Naive thymus-derived CD8-positive, alpha-beta T cell (primary cell): ENCODE data around the gene SRCIN1. TPM values are rescaled to one million over a fixed set of nuclear protein-coding genes. Genes with fewer than 3 reads are reported as not detected.
"Not testable (repeated sequence)": the region's sequence is repeated elsewhere in the genome, so short reads cannot be mapped to it uniquely, and the experiment has no call there.

ENCODE experiments used
- ATAC-seq, 2 donors: fragments of 150-1000 bp; cut with Tn5 transposase in 1 of 2; sonication (Bioruptor Pico), chemical (Tn5 transposase) in 1 of 2; 1 replicate in 1 of 2; 2 replicates in 1 of 2; pipeline ENCODE4 v1.10.0; 2021; ENCODE audit warnings: mild to moderate bottlenecking in 2 of 2, moderate library complexity in 2 of 2
- POLR2A ChIA-PET: fragments of 350-600 bp; sonication (Branson Sonifier 250); formaldehyde crosslinking; loops from one replicate; lab custom pipeline; 2021; ENCODE audit warnings: antibody characterized with exemption; lab: Charles Lee
- DNase-seq, 10 donors: peaks; one replicate each; pipeline versions ENCODE4 v3.0.0 to v3.0.0-alpha.2; 2020 to 2022
- H3K27ac Mint-ChIP-seq, 10 donors: one replicate each; pipeline ENCODE4 v1.8.0; 2020 to 2022; ENCODE audit warnings: mild to moderate bottlenecking in 10 of 10, mixed read lengths in 10 of 10, moderate library complexity in 4 of 10, inconsistent platforms in 1 of 10
- H3K27me3 Mint-ChIP-seq, 5 donors: one replicate each; pipeline ENCODE4 v1.8.0; 2021 to 2022; ENCODE audit warnings: mixed read lengths in 5 of 5
- H3K36me3 Mint-ChIP-seq, 3 donors: one replicate each; pipeline ENCODE4 v1.8.0; 2020 to 2022; ENCODE audit warnings: mixed read lengths in 3 of 3, mild to moderate bottlenecking in 2 of 3, inconsistent platforms in 1 of 3
- H3K4me1 Mint-ChIP-seq, 4 donors: one replicate each; pipeline ENCODE4 v1.8.0; 2021 to 2022; ENCODE audit warnings: mixed read lengths in 4 of 4
- H3K4me3 Mint-ChIP-seq, 10 donors: one replicate each; pipeline ENCODE4 v1.8.0; 2020 to 2022; ENCODE audit warnings: mild to moderate bottlenecking in 10 of 10, mixed read lengths in 10 of 10, moderate library complexity in 6 of 10, inconsistent platforms in 1 of 10
- H3K9me3 Mint-ChIP-seq, 9 donors: one replicate each; pipeline ENCODE4 v1.8.0; 2020 to 2022; ENCODE audit warnings: mixed read lengths in 9 of 9, mild to moderate bottlenecking in 3 of 9, inconsistent platforms in 1 of 9, moderate library complexity in 1 of 9
- polyA plus RNA-seq, 3 donors: library from polyadenylated mRNA; unstranded; fragments of 300-500 nt; fragmentation: Illumina TruSeq; gene quantifications; one replicate each; pipeline ENCODE4 v1.2.3, GENCODE V29; 2021
- total RNA-seq, 8 experiments: library from RNA in 2 of 8; stranded (reverse) in 2 of 8; gene quantifications; one replicate each; pipeline ENCODE4 v1.2.3 and lab custom pipeline; 2021 to 2026

The SRCIN1 gene
- total and polyA plus RNA-seq, 5 experiments from 2014 or later, result 0.16 to 0.60 TPM; not detected in 3

- POLR2A ChIA-PET, result no interaction called here
- Mint-ChIP-seq H3K36me3 (peaks cover 0 to 3% (median 0%) of the 10 kb centered on the region in 3 donors), H3K9me3 (no peaks in the 10 kb centered on the region), H3K27me3 (peaks cover 20 to 46% (median 33%) of the 10 kb centered on the region in 5 donors), H3K27ac (peak overlapping the region in 1 of 10 donors; percentile 29), H3K4me3 (no peak overlapping the region), H3K4me1 (peaks cover 8 to 13% (median 10%) of the 10 kb centered on the region in 4 donors)
- DNase-seq (no peak), ATAC-seq (no peak)
Measured at GRCh38 chr17:38512473-38513058, 93.2 kb downstream of the SRCIN1 start.

GRCh38 chr17:38511150-38512108, 94.3 kb downstream of the SRCIN1 start:
- POLR2A ChIA-PET, result no interaction called here
- ATAC-seq, result no peak
- H3K27me3 Mint-ChIP-seq, result peaks cover 20 to 51% (median 33%) of the 10 kb centered on the region in 5 donors
- H3K4me1 Mint-ChIP-seq, result peaks cover 8 to 13% (median 10%) of the 10 kb centered on the region in 4 donors
- H3K27ac Mint-ChIP-seq, result peak overlapping the region in 1 of 10 donors; percentile 53
- no peak for DNase-seq
- H3K4me3 Mint-ChIP-seq, result peak overlapping the region; percentile 24 to 67 (median 56)
- H3K36me3 Mint-ChIP-seq, result peaks cover 0 to 3% (median 0%) of the 10 kb centered on the region in 3 donors
- no peaks in the 10 kb centered on the region for H3K9me3 Mint-ChIP-seq

- POLR2A ChIA-PET, result no interaction called here
Measured at GRCh38 chr17:38510421-38511149, 95.2 kb downstream of the SRCIN1 start.

GRCh38 chr17:38509772-38510420, 95.9 kb downstream of the SRCIN1 start:
- H3K36me3 Mint-ChIP-seq, result peaks cover 0 to 3% (median 0%) of the 10 kb centered on the region in 3 donors
- H3K27ac Mint-ChIP-seq, result no peak overlapping the region
- DNase-seq (no peak), ATAC-seq (peak; percentile 21 to 55)
- H3K4me1 Mint-ChIP-seq, result peaks cover 8 to 13% (median 10%) of the 10 kb centered on the region in 4 donors
- peaks cover 19 to 51% (median 33%) of the 10 kb centered on the region in 5 donors for H3K27me3 Mint-ChIP-seq
- H3K4me3 Mint-ChIP-seq, result peak overlapping the region; percentile 81 to 93 (median 88)
- H3K9me3 Mint-ChIP-seq, result no peaks in the 10 kb centered on the region
- POLR2A ChIA-PET, result no interaction called here

More at GRCh38 chr17:38510421-38511149, 95.2 kb downstream of the SRCIN1 start:
- H3K27me3 Mint-ChIP-seq, result peaks cover 20 to 51% (median 33%) of the 10 kb centered on the region in 5 donors
- H3K27ac Mint-ChIP-seq, result no peak overlapping the region
- no peaks in the 10 kb centered on the region for H3K9me3 Mint-ChIP-seq
- H3K36me3 Mint-ChIP-seq, result peaks cover 0 to 3% (median 0%) of the 10 kb centered on the region in 3 donors
- H3K4me1 Mint-ChIP-seq, result peaks cover 8 to 13% (median 10%) of the 10 kb centered on the region in 4 donors
- ATAC-seq (peak; percentile 6 to 48), DNase-seq (no peak)
- peak overlapping the region in 9 of 10 donors; percentile 24 to 65 (median 55) for H3K4me3 Mint-ChIP-seq

- POLR2A ChIA-PET, result no interaction called here
Measured at GRCh38 chr17:38508954-38509771, 96.6 kb downstream of the SRCIN1 start.

GRCh38 chr17:38508570-38508950, 97.2 kb downstream of the SRCIN1 start:
- H3K4me3 Mint-ChIP-seq, result peak overlapping the region in 8 of 10 donors; percentile 11 to 82 (median 49)
- ATAC-seq (no peak), DNase-seq (no peak)
- H3K36me3 Mint-ChIP-seq, result peaks cover 0 to 3% (median 0%) of the 10 kb centered on the region in 3 donors
- peaks cover 8 to 13% (median 10%) of the 10 kb centered on the region in 4 donors for H3K4me1 Mint-ChIP-seq
- POLR2A ChIA-PET, result no interaction called here
- H3K9me3 Mint-ChIP-seq, result no peaks in the 10 kb centered on the region
- H3K27ac Mint-ChIP-seq, result no peak overlapping the region
- H3K27me3 Mint-ChIP-seq, result peaks cover 16 to 49% (median 32%) of the 10 kb centered on the region in 5 donors

More at GRCh38 chr17:38508954-38509771, 96.6 kb downstream of the SRCIN1 start:
- DNase-seq, result peak; percentile 45 to 84 (median 60)
- Mint-ChIP-seq H3K27ac (peak overlapping the region in 2 of 10 donors; percentile 59 to 65), H3K4me3 (peak overlapping the region; percentile 81 to 93 (median 88)), H3K9me3 (no peaks in the 10 kb centered on the region), H3K27me3 (peaks cover 16 to 51% (median 32%) of the 10 kb centered on the region in 5 donors), H3K36me3 (peaks cover 0 to 3% (median 0%) of the 10 kb centered on the region in 3 donors), H3K4me1 (peaks cover 8 to 13% (median 10%) of the 10 kb centered on the region in 4 donors)
- peak; percentile 91 to 93 for ATAC-seq

- POLR2A ChIA-PET, result no interaction called here
- Mint-ChIP-seq H3K27ac (no peak overlapping the region), H3K27me3 (peaks cover 15 to 49% (median 32%) of the 10 kb centered on the region in 5 donors), H3K36me3 (peaks cover 0 to 3% (median 0%) of the 10 kb centered on the region in 3 donors), H3K4me1 (peaks cover 8 to 13% (median 10%) of the 10 kb centered on the region in 4 donors), H3K9me3 (no peaks in the 10 kb centered on the region), H3K4me3 (peak overlapping the region in 7 of 10 donors; percentile 1 to 82 (median 42))
- no peak for DNase-seq
- no peak for ATAC-seq
Measured at GRCh38 chr17:38507921-38508569, 97.7 kb downstream of the SRCIN1 start.

GRCh38 chr17:38507436-38507835, 98.3 kb downstream of the SRCIN1 start:
- H3K4me3 Mint-ChIP-seq, result no peak overlapping the region
- peaks cover 0 to 3% (median 0%) of the 10 kb centered on the region in 3 donors for H3K36me3 Mint-ChIP-seq
- H3K27ac Mint-ChIP-seq, result no peak overlapping the region
- ATAC-seq (no peak), DNase-seq (no peak)
- POLR2A ChIA-PET, result no interaction called here
- no peaks in the 10 kb centered on the region for H3K9me3 Mint-ChIP-seq
- H3K4me1 Mint-ChIP-seq, result peaks cover 8 to 13% (median 10%) of the 10 kb centered on the region in 4 donors
- H3K27me3 Mint-ChIP-seq, result peaks cover 15 to 45% (median 32%) of the 10 kb centered on the region in 5 donors

GRCh38 chr17:38504216-38504615, 101.5 kb downstream of the SRCIN1 start:
- peaks cover 10 to 22% (median 15%) of the 10 kb centered on the region in 5 donors for H3K27me3 Mint-ChIP-seq
- ATAC-seq, result no peak
- H3K4me1 Mint-ChIP-seq, result peaks cover 0 to 2% (median 1%) of the 10 kb centered on the region in 4 donors
- no peak overlapping the region for H3K4me3 Mint-ChIP-seq
- no peak for DNase-seq
- H3K36me3 Mint-ChIP-seq, result no peaks in the 10 kb centered on the region
- H3K27ac Mint-ChIP-seq, result no peak overlapping the region
- H3K9me3 Mint-ChIP-seq, result no peaks in the 10 kb centered on the region
- POLR2A ChIA-PET, result no interaction called here

GRCh38 chr17:38503286-38503913, 102.4 kb downstream of the SRCIN1 start:
- ATAC-seq, POLR2A ChIA-PET, H3K36me3 Mint-ChIP-seq, H3K9me3 Mint-ChIP-seq, DNase-seq, H3K4me1 Mint-ChIP-seq, H3K4me3 Mint-ChIP-seq: not testable (repeated sequence)
- Mint-ChIP-seq H3K27me3 (peaks cover 6 to 16% (median 8%) of the 10 kb centered on the region in 5 donors), H3K27ac (peak overlapping the region in 1 of 10 donors; percentile 68)
